Ammon's horn (tissue), 1 donor: ENCODE data around the gene BCL2L1.
"Not testable (repeated sequence)": the region's sequence is repeated elsewhere in the genome, so short reads cannot be mapped to it uniquely, and the experiment has no call there.

Source experiments
- DNase-seq: peaks from one replicate; pipeline ENCODE4 v3.0.0-alpha.2; 2016; ENCODE audit warnings: low spot score

BCL2L1 gene

GRCh38 chr20:31674895-31675827 is 47.5 kb downstream of the BCL2L1 start:
- DNase-seq: peak; percentile 86

- no peak for DNase-seq
These were observed 48.7 kb downstream of the BCL2L1 start for GRCh38 chr20:31673943-31674463.

- DNase-seq: no peak
These were observed 49.2 kb downstream of the BCL2L1 start for GRCh38 chr20:31673435-31673834.

- DNase-seq: no peak
These were observed 51.3 kb downstream of the BCL2L1 start for GRCh38 chr20:31671324-31671723.

GRCh38 chr20:31670371-31671228 is 52.1 kb downstream of the BCL2L1 start:
- DNase-seq: peak; percentile 91

- no peak for DNase-seq
These were observed 52.8 kb downstream of the BCL2L1 start for GRCh38 chr20:31669876-31670275.

- not testable (repeated sequence) for DNase-seq
These were observed 53.7 kb downstream of the BCL2L1 start for GRCh38 chr20:31668944-31669343.

- no peak for DNase-seq
These were observed 55.1 kb downstream of the BCL2L1 start for GRCh38 chr20:31667315-31668285.

- DNase-seq: peak; percentile 84
These were observed 56.2 kb downstream of the BCL2L1 start for GRCh38 chr20:31666258-31667042.

GRCh38 chr20:31665753-31666152 is 56.9 kb downstream of the BCL2L1 start:
- no peak for DNase-seq

- DNase-seq: no peak
These were observed 57.8 kb downstream of the BCL2L1 start for GRCh38 chr20:31664696-31665354.

GRCh38 chr20:31663838-31664695 is 58.6 kb downstream of the BCL2L1 start:
- DNase-seq: peak; percentile 70

- no peak for DNase-seq
These were observed 59.2 kb downstream of the BCL2L1 start for GRCh38 chr20:31663524-31663837.

- no peak for DNase-seq
These were observed 60.3 kb downstream of the BCL2L1 start for GRCh38 chr20:31662372-31662854.

- peak; percentile 86 for DNase-seq
These were observed 60.9 kb downstream of the BCL2L1 start for GRCh38 chr20:31661625-31662371.

- DNase-seq: no peak
These were observed 68.1 kb downstream of the BCL2L1 start for GRCh38 chr20:31654534-31654933.

- no peak for DNase-seq
These were observed 69.1 kb downstream of the BCL2L1 start for GRCh38 chr20:31653561-31653960.

GRCh38 chr20:31652917-31653396 is 69.7 kb downstream of the BCL2L1 start:
- peak; percentile 47 for DNase-seq
